NCI-H1105 treated with DMSO at 0.1 percent for 48 hours (cell line): ENCODE results near the gene SLC31A2.

Source experiments
- DNase-seq: peaks from one replicate; lab custom pipeline; 2025; lab: John Stamatoyannopoulos, UW

Gene SLC31A2

DNA sequence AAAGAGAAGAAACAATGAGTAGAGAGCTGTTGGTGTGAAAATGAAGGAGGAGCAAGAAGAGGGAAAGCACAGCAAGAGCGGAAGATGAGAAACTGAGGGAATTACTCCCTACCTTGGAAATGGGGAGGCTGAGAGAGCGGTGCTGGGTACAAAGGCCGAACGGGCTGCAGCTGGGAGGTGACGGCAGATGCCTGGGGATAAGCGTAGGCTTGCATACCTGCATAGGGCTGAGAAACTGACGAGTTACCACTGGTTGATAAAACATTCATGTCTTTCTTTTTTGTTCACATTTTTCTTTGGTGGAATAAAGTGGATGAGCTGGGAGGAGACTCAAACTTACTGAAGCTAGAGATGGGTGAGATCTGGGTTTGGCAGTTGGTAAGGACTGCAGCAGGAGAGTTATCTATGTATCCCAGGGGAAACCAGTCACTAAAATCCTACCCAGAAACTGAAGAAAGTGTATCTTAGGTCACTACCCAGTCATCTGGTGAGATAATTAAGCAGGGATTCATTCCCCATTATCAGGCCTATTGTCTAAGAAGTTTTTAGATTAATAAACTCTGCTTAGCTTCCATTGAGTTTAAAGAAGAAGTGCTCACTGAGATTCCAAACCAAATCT, 35.4 kb downstream of the SLC31A2 start:
- no peak for DNase-seq

DNA sequence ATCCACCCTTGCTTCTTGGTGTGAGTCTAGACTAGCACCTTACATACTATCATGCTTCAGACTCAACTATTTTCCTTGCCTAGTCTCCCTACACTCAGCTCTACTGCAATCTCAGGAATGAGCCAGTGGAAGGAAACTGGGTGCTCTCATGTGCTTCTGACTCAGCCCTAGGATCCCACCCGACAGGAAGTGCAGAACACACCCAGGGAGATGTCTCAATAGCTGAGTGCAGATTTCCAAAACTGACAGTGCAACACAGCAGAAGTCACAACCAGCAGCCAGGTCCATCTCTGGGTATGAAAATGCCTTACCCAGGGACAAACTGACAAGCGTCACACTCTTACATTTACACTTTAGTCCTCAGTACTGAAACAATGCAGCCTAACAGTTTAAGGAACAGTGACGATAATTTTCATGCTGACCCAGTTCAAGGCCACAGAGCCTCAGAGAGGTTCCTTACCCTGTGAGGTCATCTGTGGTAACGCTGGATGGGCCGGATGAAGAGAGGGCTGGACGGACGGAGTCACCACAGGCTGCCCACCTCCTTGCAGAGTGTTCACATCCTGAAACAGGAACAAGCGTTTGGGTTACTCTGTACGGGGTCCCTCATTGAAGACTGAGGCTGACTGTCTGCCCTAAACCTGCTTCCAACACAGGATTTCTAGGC, 37.3 kb downstream of the SLC31A2 start:
- DNase-seq = no peak

DNA sequence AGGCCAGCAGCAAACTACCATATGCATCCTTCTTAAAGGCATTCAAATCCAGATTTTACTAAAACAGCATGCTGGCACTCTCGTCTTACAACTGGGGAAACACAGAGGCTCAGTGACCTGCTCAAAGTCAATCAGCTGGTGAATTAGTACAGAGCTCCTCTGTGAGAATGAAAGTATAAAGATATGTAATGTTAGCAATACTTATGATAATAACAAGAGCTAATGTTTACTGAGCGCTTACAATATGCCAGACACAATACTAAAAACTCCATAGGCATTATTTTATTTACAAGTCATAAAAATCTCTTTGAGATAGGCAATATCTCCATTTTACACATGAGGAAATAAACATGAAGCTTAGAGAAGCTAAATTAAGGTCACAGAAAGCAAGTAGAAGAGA, 41.6 kb downstream of the SLC31A2 start:
- DNase-seq = no peak

DNA sequence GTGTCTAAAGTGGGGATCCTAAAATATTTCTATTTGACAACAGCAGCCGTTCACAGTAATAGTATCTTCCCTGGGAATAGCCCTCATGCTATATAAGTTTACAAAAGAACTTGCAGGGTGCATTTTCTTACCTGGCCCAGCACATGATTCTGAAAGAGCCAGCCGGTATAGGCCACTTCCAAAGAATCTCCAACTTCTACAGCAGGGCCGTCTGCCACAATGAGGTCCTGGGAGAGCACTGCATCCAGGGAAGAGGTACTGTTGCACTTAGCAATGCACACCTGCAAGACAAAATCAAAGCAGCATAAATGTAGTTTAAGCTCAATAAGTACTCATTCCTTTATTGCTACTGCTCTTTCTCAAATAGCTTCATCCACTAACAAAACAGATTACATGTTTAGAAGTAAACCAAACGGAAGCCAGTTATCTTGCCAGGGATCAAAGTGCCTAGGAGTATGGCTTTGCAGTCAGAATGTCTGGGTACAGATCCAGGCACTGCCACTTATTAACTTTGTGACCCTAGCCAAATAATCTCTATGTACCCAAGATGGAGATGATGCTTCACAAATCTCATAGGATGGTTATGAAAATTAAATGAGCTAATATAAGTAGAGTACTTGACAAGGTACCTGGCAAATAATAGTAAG, 49.0 kb downstream of the SLC31A2 start:
- DNase-seq = no peak

DNA sequence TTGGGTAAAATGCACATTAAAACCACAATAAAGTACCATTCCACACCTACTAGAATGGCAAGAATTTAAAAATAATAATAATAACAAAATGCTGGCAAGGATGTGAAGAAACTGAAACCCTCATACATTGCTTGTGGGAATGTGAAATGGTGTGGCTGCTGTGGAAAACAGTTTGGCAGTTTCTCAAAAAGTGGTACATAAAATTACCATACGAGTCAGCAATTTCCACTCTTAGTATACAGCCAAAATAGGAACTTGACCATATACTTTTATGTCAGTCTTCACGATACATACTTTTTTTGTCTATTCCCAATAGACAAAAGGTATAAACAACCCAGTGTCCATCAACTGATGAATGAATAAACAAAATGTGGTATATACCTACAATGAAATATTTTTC, 54.6 kb downstream of the SLC31A2 start:
- no peak for DNase-seq

DNA sequence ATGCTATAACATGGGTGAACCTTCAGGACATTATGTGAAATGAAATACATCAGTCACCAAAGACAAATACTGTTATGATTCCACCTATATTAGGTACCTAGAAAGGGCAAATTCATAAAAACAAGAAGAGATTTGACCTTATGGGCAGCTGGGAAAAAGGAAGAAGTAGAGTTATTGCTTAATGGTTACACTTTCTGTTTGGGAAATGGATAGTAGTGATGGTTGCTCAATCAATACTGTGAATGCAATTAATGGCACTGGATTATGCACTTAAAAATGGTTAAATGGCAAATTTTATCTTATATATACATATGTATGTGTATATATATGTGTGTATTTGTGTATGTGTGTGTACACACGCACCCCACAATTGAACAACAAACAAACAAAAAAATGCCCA, 55.1 kb downstream of the SLC31A2 start:
- DNase-seq = no peak

DNA sequence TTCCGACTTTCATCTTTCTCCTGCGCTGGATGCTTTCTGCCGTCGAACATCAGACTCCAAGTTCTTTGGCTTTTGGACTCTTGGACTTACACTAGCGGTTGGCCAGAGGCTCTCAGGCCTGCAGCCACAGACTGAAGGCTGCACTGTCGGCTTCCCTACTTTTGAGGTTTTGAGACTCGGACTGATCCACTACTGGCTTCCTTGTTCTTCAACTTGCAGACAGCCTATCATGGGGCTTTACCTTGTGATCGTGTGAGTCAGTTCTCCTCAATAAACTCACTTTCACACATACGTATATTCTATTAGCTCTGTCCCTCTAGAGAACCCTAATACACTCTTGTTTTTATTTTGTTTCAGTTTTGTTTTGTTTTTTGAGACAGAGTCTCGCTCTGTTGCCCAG, 60.0 kb downstream of the SLC31A2 start:
- no peak for DNase-seq
